HPDE6-E6E7 (cell line): Measurements from ENCODE around the gene RFNG.
A peak's percentile ranks its signal among the peaks of the same experiment; 100 is the strongest.

Experiments used
- DNase-seq: peaks from one replicate; pipeline ENCODE4 v3.0.0; 2011; ENCODE audit warnings: missing footprints; ENCODE audit errors: extremely low spot score

The RFNG gene

DNA sequence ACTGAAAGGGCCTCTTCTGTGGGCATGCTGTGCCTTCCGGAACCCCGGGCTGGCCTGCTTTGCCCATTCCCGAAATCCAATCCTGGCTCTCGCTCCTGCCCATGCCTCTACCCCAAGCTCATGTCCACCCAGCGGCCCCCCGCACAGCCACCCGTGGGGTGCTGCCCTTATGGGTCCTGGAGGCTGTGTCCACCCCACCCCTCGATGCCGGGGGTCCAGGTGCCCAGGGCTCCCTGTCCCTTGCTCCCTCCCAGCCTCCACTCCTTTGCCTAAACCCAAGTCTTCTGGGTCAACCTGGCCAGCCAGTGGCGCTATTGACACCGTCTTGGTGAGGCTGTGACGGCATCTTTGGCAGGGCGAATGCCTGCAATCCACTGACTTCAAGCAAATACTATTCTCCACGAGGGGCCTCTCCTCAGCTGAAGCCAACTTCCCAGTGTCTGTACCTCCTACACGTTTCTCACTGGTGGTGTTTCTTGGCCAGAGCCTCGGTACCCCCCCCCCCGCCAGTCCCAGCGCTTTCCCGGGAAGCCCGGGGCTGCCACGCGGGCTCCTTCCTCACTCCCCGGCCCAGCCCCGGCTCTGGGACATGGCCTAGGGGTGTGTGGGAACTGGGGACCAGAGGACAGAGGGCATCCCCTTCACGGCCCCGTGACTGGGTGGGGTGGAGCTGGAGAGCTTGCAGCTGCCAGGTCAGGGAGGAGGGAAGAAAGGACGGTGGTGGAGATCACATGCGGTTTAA, 26.2 kb upstream of the RFNG start:
- DNase-seq: no peak

DNA sequence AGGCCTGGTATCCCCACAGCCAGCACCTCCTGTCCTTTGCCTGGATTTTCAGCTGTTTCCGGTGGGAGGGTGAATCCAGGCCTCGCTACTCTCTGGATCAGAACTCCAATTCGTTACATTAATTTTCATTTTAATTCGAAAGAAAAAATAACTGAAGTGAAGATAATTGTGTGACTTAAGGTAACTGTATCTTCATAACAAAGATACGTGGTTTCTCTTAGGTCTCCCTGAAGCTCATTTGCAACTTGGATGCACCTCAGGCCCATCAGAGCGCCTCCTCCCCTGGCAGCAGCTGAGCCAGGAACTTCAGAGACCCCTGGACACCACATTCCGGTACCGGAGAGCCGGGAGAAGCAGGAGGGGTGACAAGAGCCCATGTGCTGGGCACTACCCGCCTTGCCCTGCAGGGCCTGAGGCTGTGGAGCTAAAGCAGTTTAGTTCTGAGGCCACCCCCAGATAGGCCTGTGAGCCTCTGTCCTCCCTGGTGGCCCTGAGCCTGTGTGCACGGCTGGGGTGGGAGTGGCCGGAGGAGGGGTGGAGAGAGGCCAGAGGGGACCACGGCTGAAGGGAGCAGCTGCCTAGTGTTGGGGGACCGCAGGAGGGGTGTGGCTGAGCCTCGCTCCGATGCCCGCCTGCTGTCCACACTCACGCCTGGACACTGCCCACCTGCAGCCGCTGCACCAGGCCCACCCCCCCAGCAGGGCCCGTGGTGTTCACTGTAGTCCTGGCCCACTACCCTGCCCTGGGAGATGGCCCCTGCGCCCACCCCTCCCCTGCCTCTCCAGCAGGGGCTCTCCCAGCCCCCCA, 25.4 kb upstream of the RFNG start:
- DNase-seq: no peak

DNA sequence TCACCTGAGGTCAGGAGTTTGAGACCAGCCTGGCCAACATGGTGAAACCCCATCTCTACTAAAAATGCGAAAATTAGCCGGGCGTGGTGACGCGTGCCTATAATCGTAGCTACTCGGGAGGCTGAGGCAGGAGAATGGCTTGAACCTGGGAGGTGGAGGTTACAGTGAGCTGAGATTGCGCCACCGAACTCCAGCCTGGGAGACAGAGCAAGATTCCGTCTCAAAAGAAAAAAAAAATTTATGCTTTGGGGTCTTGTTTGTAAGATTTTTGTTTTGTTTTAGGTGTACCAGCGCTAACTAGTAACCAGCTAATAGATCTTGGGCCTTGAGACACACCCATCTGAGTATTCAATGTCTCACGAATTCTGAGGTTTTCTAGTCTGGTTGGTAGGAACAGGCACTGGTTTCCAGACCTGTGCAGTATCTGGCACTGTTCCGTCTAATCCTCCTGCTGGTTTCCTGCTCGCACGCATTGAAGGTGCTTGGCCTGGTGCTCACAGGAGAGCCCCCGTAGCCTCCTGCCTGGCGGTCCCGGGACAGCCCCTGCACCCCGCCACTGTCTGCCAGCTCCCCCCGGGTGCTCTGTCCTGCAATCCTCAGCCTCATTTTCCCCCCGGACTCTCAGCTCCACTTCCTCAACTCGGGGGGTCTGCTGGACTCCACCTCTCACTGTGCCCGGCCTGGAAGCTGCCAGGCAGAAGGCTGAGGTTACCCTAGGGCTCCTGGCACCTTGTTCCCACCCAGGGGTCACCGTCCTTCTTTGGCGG, 24.6 kb upstream of the RFNG start:
- no peak for DNase-seq

DNA sequence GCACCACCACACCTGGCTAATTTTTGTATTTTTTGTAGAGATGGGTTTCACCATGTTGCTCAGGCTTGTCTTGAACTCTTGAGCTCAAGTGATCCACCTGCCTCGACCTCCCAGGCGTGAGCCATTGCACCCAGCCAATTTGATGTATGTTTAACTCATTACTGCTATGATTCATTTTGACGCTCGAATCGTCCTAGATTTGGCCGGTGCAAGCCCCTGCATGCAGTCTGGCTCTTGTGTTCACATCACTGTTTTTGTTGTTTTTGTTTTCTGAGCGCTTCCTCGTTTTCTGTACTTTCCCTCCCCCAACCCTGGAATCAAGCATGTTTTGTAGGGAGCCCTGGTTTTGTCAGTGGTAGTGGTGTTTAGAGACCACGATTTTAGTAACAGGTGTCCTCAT, 21.8 kb upstream of the RFNG start:
- peak; percentile 29 for DNase-seq

DNA sequence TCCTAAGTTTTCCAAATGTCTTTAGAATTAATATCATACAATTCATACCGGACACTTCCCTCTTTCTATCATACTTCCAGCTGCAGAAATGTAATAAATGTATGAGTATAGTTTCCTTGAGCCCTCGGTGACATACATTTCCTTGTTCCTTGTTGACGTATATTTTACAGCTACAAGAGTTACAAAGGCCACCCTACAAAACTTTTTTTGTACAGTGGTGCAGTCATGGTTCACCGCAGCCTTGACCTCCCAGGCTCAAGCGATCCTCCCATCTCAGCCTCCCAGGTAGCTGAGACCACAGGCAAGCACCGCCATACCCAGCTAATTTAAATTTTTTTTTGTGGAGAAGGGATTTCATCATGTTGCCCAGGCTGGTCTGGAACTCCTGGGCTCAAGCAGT, 21.2 kb upstream of the RFNG start:
- DNase-seq: no peak

DNA sequence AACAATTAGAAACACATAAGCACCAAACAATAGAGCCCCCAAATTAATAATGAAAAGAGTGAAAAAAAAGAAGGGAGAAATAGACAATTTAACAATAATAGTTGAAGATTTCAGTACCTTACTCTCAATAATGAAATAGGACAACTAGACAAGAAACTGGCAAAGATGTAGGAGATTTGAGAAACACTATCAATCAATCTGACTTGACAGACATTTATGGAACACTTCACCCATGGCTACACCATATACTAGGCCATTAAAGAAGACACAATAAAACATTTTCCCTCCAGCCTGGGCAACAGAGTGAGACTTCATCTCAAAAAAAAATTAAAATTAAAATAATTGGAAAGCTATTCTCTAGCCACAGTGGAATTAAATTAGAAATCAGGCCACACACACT, 19.0 kb upstream of the RFNG start:
- no peak for DNase-seq

DNA sequence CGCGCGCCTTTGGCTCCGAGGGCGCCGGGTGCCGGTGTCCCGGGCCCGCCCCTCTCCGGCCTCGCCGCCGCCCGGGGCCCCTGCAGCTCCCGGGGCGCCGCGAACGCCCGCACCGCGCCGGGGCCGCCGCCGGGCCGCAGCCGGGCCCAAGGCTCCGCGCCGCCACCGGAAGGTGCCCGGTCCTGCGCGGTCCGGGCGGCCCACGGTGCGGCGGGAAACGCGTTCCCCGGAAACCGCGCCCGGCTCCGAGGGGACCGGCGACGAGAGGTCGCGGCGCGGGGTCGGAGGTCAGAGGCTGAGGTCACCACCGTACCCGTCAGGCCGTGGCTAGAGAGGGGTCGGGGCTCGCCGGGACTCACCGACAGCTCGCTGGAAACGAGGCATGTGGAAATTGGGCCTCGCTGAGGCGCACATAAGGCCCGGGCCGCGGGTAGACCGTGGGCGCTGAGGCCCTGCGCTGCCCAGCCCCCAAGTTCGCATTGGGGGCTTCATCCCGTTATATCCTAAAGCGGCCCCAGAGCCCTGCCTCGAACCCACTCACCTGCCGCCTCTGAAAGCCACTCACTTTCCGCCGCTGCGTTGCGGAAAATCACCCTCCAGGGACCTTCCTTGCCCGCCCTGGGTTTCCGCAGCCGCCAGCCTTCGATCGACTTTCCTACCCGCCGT, 14.2 kb upstream of the RFNG start, which contains the start of gene DUS1L:
TSS of gene DUS1L (minus strand) at position 167 of the 666 bp plus-strand sequence. CDS start 745 bp downstream, outside the sequence.
- DNase-seq: peak; percentile 54

DNA sequence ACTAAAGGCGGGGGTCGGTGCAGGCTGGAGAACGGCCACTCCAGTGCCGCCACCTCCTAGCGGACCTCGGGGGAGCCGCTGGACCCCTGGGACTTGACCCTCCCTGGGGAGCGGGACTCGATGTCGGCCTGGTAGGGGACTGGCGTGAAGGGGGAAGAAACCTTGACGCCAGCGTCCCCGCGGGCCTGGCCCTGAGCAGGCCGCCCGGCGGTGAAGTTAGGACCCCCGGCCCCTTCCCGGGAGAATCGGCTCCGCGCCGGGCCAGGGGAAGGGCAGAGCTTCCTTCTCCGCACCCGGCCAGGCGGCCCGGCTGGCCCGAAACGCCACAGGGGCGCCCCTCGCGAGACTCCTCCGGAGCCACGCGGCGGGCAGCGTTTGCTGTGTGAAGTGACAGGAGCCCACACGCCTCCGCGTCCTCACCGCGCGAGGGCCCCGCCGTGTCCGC, 13.6 kb upstream of the RFNG start:
- peak; percentile 33 for DNase-seq

DNA sequence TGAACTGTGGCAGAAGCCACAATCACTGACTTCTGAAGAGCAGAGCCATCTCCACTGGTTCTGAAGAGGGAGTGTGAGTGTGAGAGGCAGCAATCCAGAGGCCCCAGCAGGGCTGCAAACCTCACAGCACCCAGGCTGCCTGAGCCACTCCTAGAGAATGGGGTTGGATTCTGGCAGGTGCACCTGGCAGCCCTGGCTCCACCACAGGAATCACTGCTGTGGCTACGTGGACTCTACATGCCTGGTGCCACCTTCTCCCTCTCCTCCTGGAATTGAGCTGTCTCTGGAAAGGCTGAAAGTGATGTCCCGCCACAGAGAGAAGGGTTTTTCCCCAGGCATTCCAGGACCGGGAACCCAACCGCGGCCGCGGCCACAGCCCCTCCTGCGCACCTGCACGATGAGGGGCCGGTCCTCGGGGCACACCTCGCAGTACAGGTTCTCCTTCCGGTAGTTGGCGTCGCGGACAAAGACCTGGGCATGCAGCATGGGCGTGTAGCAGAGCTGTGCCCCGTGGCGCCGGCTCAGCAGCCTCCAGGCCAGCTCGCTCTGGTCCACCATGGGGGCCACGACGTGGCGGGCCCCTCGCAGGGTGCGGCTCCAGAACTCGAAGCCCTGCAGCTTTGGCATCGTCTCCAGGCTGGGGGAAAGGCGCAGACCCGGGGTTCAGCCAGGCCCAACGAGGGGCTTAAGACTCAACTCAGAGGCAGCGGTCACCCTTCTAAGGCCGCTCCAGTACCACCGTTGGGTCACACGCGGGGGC, 13.0 kb upstream of the RFNG start:
- DNase-seq: peak; percentile 57

DNA sequence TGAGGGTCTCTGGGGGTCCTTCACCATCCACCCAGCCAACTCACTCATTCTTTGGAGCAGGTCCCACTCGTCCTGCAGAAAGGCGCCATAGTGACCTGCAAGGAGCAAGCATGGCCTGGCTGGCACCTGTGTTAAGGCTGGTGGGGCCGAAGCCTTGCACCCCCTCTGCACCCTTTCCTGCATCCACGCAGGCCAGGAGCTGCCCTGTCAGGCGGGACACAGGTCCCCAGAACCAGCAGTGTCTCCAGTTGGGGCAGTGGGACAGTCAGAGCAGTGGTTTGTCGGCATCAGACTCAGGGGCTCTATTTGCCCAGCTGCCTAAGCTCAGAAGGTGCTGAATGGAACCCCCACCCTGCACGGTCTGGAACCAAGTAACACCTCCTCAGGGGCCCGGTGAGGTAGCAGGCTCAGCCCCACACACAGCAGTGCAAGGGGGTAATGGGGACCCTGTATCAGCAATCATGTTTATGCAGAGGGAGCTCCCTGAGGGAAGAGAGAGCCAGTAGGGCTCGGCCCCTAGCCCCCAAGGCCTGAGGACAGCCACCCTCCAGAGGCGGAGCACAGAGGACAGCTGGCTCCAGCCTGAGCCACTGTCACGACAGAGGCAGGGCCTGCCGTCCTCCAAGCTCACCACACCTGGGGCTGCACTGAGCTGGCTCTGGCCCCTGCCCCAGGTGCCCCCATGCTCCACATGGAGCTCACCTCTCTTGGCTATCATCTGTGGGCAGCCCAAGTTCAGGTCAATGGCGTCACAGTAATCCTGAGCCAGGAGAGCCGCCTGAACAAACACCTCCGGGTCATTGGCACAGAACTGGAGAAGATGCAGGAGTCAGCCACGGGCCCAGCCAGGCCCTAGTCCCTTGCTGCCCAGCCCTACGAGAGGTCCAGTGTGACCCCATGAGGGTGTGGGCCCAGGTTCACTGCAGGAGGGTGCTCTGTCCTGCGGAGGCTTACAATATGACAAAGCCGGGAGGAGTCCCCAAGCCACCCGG, 12.1 kb upstream of the RFNG start:
- DNase-seq: no peak

DNA sequence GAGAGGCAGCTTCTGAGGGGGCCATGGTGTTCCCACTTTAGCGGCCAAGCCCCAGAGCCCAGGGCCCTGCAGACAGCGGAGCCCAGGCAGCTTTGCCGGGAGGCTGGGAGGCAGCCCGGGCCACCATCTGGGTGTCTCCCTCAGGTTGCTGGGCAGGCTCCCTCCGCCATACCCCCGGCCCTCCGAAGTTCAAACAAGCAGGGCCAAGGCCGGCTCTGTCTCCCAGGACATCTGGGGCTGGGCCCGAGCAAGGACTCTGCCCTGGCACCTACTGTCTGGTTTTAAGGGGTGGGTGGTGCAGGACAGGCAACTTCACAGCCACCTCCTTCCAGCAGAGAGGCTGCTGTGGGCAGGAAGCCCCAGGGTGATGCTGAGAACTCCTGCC, 11.4 kb upstream of the RFNG start:
- no peak for DNase-seq

DNA sequence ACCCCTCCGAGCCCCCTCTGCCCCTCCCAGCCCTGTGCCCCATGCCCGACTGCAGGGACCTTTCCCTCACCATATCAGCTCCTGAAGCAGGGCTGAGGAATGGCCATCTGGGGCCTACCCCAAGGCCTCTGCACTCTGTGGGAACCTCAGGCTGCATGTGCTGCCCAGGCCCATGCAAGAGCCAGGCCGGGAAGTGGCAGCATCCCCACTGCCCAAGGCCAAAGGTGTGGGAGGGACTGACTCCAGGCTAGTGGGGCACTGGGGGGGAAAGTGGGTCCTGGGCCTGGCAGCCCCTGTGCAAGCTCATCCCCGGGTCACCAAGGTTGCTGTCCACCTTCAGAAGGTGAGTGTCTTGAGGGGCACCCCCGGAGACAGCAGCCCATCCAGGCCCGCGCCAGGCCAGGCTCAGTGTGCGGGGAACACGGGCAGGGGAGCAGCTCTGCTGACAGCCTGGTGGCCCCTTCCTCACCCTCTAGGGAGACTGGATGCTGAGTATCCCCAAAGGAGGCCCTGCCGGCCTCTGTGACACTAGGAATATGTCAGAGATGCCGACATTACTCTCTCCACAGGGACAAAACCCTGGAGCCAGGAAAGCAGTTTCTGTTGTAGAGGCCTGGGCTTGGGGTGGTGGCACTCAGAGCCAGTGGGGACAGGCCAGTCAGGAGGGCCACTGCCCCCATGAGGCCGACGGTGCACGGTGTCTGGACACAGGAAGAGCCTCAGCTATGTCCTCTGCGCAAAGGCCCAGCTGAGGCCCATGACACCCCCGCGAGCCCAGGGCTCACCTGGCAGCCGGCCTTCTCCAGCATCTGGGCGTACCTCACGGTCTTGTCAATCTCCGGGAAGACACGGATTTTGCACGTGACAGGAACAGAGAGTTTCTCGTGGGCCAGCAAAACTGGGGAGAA, 10.7 kb upstream of the RFNG start:
- DNase-seq: no peak

DNA sequence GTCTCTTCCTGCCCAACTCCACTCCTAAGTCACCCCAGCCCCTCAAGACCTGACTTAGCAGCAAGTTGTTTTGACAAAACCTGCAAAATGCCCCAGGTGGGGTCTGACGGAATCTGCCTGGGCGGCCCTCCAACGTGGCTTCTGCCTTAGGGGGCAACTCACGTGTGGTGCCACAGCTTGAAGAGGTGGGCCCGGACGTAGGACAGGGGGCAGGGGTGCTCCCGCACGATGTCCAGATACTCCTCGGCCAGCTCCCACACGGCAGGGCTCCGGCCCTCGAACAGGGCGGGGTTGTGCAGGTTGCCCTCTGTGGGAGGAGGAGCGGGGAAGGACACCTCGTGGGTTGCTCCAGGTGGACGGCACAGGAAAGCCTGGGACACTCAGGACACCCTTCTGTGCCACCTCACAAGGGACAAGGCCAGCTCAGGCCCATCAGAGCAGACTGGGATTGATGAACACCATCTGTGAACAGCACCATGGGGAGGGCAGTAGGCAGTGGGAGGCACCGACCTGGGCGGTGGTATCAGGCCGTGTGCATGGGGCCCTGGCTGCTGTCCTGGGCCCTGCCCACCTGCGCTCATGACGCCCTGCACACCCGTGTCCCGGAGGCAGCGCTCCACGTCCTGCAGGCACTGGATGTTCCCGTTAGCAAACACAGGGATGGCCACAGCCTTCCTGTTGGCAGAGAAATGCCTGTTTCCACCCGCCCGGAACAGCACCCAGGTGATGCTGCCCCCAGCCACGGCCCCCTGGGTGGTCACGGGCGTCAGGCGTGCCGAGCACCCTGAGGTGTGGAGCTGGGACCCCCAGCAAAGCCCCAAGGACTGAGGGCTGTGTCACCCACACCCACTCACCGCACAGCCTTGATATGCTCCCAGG, 9.7 kb upstream of the RFNG start:
- no peak for DNase-seq

DNA sequence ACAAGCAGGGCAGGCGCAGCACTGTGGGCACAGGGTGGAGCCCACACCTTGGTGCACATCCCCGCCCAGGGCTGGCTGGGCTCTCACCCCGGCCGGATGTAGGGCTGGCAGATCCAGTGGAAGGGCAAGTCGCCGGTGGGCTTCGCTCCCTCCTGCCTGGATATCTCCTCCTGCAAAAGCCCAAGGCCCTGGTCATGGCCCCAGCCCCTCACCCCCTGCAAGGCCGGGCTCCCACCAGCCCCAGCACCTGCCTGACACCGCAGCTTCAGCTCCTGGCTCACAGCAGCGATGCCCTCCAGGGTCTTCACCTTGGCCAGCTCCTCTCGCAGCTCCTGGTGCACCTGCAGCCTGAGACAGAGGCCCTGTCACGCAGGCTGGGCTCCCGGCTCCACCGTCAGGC, 9.0 kb upstream of the RFNG start:
- DNase-seq: no peak

DNA sequence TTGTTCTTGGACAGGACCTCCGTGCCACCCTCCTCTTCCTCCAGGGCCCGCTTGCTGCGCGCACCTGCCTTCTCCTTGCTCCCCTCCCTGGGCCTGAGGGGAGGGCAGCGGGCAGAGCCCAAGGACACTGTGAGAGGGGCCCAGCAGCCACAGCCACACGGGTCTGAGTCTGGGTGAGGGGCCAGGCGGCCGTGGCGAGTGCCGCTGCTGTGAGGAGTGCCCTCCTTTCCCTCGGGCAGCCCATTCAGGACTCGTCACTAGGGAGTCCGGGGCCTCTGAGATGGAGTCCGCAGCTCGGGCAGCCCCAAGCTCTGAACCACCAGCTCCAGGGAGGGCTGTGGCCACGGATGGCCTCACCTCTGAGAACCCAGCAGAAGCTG, 8.4 kb upstream of the RFNG start:
- DNase-seq: no peak

DNA sequence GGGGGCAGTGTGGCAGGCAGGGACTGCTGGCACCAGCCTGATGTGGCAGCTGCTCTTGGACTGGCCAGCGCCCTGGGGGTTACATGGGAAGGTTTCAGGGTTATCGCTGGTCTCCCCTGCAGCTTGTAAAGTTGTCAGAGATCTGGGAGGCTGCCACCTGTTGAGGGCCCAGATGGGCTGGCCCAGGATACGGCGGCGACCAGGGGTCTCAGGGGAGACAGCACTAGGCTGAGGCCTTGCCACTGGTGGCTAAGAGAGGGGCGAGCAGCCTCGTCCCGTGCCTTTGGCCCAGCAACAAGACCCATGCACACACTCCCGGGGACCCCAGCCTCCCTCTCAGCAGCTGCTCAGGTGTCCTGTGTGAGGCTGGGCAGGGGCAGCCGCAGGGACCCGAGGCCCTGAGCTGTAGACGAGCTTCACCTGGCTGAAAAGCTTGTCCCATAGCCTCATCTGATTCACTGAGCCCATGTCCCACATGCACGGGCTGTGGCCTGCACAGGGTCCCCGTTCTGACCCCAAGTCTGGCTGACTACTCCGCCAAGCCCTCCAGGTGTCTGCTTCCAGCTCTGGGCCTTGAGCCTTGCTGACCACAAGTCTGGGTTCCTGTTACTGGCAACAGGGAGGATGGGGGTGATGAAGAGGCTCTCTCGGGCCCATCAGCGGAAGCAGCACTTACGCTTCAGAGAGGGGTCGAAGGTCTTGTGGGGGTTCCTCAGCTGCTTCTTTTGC, 7.8 kb upstream of the RFNG start:
- no peak for DNase-seq

DNA sequence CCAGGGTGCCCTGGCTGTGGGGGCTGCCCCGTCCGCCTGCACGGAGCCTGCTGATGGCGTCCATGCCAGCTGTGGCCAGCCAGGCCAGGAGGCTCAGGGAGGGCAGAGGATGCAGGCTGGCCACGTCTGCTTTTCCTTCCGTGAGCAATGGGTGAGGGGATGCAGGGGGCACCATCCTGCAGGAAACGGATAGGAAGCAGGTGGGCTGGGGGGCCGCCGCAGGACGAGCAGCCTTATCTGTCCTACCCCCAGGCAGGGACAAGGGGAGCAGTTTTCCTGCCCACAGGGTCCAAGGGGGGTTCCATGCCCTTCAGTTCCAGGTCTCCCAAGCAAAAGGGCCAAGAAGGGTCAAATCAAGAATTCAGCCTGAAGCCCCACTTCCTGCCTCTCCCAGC, 7.2 kb upstream of the RFNG start:
- DNase-seq: no peak
